H1 (cell line): Measurements from ENCODE around the gene GSTM3. TPM values are rescaled to one million over a fixed set of nuclear protein-coding genes. Genes with fewer than 3 reads are reported as not detected.

Source experiments
- EGR1 ChIP-seq: IDR thresholded peaks from 2 replicates; pipeline ENCODE4 v1.6.1; 2011; ENCODE audit warnings: low read depth, low read length, borderline replicate concordance
- EP300 ChIP-seq, 2 experiments: IDR thresholded peaks; 1 replicate in 1 of 2; 2 replicates in 1 of 2; pipeline ENCODE4 v1.6.1; 2011 to 2012; ENCODE audit warnings: low read depth in 2 of 2, low read length in 2 of 2, mild to moderate bottlenecking in 2 of 2, borderline replicate concordance in 1 of 2, inconsistent platforms in 1 of 2, moderate library complexity in 1 of 2
- FOSL1 ChIP-seq: IDR thresholded peaks from 2 replicates; pipeline ENCODE4 v1.6.1; 2011; ENCODE audit warnings: mild to moderate bottlenecking, low read depth, low read length, moderate library complexity; ENCODE audit not compliant: insufficient read depth
- POLR2AphosphoS5 ChIP-seq: IDR thresholded peaks from 2 replicates; pipeline ENCODE4 v1.6.1; 2011; ENCODE audit warnings: low read depth, low read length
- SP2 ChIP-seq: IDR thresholded peaks from 2 replicates; pipeline ENCODE4 v1.6.1; 2012; ENCODE audit warnings: mild to moderate bottlenecking, low read length, inconsistent platforms
- TAF7 ChIP-seq: optimal IDR thresholded peaks from 2 replicates; pipeline ENCODE3; 2011; ENCODE audit warnings: low read depth, mild to moderate bottlenecking, inconsistent platforms, low read length, moderate library complexity, borderline replicate concordance
- polyA plus RNA-seq, 7 experiments: library from polyadenylated mRNA; depleted of rRNA in 3 of 7; stranded (reverse) in 5 of 7; unstranded in 2 of 7; fragments of >200 nt in 5 of 7; fragments of 200-250 nt in 2 of 7; gene quantifications; 1 replicate in 5 of 7; 2 replicates in 1 of 7; 4 replicates in 1 of 7; pipeline versions ENCODE4 v1.2.1 to v1.2.3, GENCODE V29; 2011 to 2013; ENCODE audit warnings: missing spikeins in 2 of 7, mixed read lengths in 2 of 7
- total RNA-seq: library from RNA; stranded (reverse); fragmentation: NEBNext Ultra II Directional; extraction: Animal tissue kit (Norgen Biotek cat#: 25700); gene quantifications from 2 replicates; pipeline ENCODE4 v1.2.1, GENCODE V29; 2021
- TF ChIP-seq, protein P1 (sequence below): IDR thresholded peaks from 2 replicates; pipeline ENCODE4 v1.6.1; 2011; ENCODE audit warnings: low read length, improper control_type of control experiment

The GSTM3 gene
- total and polyA plus RNA-seq, 2 of the 8 experiments (the other 6 are each of a cell fraction or from before 2014, with no cell fraction given) = 2.2 to 5.1 TPM

DNA sequence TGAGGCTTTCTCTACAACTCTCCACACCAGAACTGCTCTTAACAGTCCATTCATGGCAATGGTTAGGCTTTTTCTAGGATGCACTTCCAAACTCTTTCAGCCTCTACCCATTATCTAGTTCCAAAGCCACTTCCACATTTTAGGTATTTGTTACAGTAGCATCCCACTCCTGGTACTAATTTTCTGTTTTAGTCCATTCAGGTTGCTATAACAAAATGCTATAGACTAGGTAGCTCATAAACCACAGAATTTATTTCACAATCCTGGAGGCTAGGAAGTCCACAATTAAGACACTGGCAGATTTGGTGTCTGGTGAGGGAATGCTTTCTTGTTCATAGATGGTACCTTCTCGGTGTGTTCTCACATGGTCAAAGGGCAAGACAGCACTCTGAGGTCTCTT, 40.1 kb upstream of the GSTM3 start (continued):
- no peak for TF ChIP-seq FOSL1
- TF ChIP-seq EP300 (IDR thresholded peaks at IDR 0.05; ENCODE audit: borderline replicate concordance in 1 of 2, low read depth in 2 of 2, low read length in 2 of 2) = no peak
- TF ChIP-seq, protein P1, sequence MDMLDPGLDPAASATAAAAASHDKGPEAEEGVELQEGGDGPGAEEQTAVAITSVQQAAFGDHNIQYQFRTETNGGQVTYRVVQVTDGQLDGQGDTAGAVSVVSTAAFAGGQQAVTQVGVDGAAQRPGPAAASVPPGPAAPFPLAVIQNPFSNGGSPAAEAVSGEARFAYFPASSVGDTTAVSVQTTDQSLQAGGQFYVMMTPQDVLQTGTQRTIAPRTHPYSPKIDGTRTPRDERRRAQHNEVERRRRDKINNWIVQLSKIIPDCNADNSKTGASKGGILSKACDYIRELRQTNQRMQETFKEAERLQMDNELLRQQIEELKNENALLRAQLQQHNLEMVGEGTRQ = no peak
- no peak for TF ChIP-seq POLR2AphosphoS5
- TF ChIP-seq EGR1 = no peak
- no peak for TF ChIP-seq SP2
- TF ChIP-seq TAF7 = no peak
